H1 (cell line): ENCODE data around the gene NPFF. TPM values are rescaled to one million over a fixed set of nuclear protein-coding genes. Genes with fewer than 3 reads are reported as not detected.

Experiments used
- CTCF ChIA-PET: fragments of 300-600 bp; sonication (Branson Sonifier 250); formaldehyde crosslinking; loops from one replicate; lab custom pipeline; 2021; ENCODE audit not compliant: partially characterized antibody; lab: Charles Lee
- POLR2A ChIA-PET: fragments of 300-600 bp; sonication (Branson Sonifier 250); formaldehyde crosslinking; loops from one replicate; lab custom pipeline; 2021; ENCODE audit warnings: inconsistent platforms; ENCODE audit not compliant: partially characterized antibody; lab: Charles Lee
- DNase-seq, 2 experiments: peaks; one replicate each; pipeline versions ENCODE4 v3.0.0 to v3.0.0-alpha.2; 2010 to 2022; ENCODE audit warnings: low spot score in 2 of 2, low read depth in 1 of 2, mixed read lengths in 1 of 2
- FAIRE-seq: peaks from 2 replicates; lab custom pipeline; 2011; peaks lifted over from hg19 to GRCh38; lab: Jason Lieb, UNC
- H2AFZ ChIP-seq: 2 replicates; pipeline ENCODE4 v1.8.1; 2012; ENCODE audit warnings: low read length, inconsistent platforms
- H2AK5ac ChIP-seq: 2 replicates; pipeline ENCODE4 v1.6.1; 2013; ENCODE audit warnings: low read depth, low read length
- H2BK120ac ChIP-seq: replicated peaks from 2 replicates; pipeline ENCODE3; 2013; ENCODE audit warnings: low read depth, low read length, inconsistent platforms
- H2BK12ac ChIP-seq: 2 replicates; pipeline ENCODE4 v1.6.1; 2013; ENCODE audit warnings: low read depth, low read length
- H2BK15ac ChIP-seq: 2 replicates; pipeline ENCODE4 v1.6.1; 2013; ENCODE audit warnings: low read length
- H2BK20ac ChIP-seq: 2 replicates; pipeline ENCODE4 v1.6.1; 2013; ENCODE audit warnings: low read length
- H2BK5ac ChIP-seq: 2 replicates; pipeline ENCODE4 v1.6.1; 2013; ENCODE audit warnings: low read depth, low read length
- H3K14ac ChIP-seq: 2 replicates; pipeline ENCODE4 v1.6.1; 2013; ENCODE audit warnings: inconsistent platforms; ENCODE audit not compliant: insufficient read length
- H3K18ac ChIP-seq: 2 replicates; pipeline ENCODE4 v1.6.1; 2013; ENCODE audit warnings: low read length; ENCODE audit errors: extremely low read depth
- H3K23ac ChIP-seq: 2 replicates; pipeline ENCODE4 v1.6.1; 2013; ENCODE audit warnings: inconsistent platforms; ENCODE audit not compliant: insufficient read length
- H3K23me2 ChIP-seq: 2 replicates; pipeline ENCODE4 v1.6.1; 2013; ENCODE audit warnings: low read depth, low read length
- H3K27ac ChIP-seq: 2 replicates; pipeline ENCODE4 v1.6.1; 2011; ENCODE audit warnings: low read depth, low read length, inconsistent platforms
- H3K27me3 ChIP-seq, 4 experiments: replicated peaks in 1 of 4; 1 replicate in 1 of 4; 2 replicates in 3 of 4; pipeline versions ENCODE4 v1.6.1 to v1.8.1; 2011 to 2013; ENCODE audit warnings: low read length in 3 of 4, mild to moderate bottlenecking in 3 of 4, inconsistent platforms in 2 of 4, mixed read lengths in 2 of 4, moderate library complexity in 1 of 4; ENCODE audit not compliant: control insufficient read depth in 3 of 4, insufficient read depth in 3 of 4; ENCODE audit errors: extremely low read depth in 1 of 4
- H3K36me3 ChIP-seq, 4 experiments: 2 replicates each; pipeline versions ENCODE4 v1.6.1 to v1.8.1; 2011 to 2013; ENCODE audit warnings: mild to moderate bottlenecking in 4 of 4, low read length in 3 of 4, moderate library complexity in 2 of 4, control low read depth in 1 of 4, inconsistent platforms in 1 of 4; ENCODE audit not compliant: insufficient read depth in 4 of 4, control insufficient read depth in 2 of 4
- H3K4ac ChIP-seq: replicated peaks from 2 replicates; pipeline ENCODE3; 2013; ENCODE audit warnings: low read length, low read depth, mixed read lengths, inconsistent platforms; ENCODE audit not compliant: insufficient read length
- H3K4me1 ChIP-seq, 4 experiments: replicated peaks in 1 of 4; 1 replicate in 1 of 4; 2 replicates in 3 of 4; pipeline versions ENCODE4 v1.6.1 to v1.8.1; 2011 to 2013; ENCODE audit warnings: low read length in 3 of 4, inconsistent platforms in 2 of 4, mixed read lengths in 1 of 4; ENCODE audit not compliant: insufficient read depth in 4 of 4, control insufficient read depth in 3 of 4
- H3K4me2 ChIP-seq, 2 experiments: 2 replicates each; pipeline versions ENCODE4 v1.6.1 to v1.8.1; 2011 to 2013; ENCODE audit warnings: low read depth in 2 of 2, low read length in 2 of 2, control low read depth in 1 of 2, inconsistent platforms in 1 of 2, mild to moderate bottlenecking in 1 of 2; ENCODE audit not compliant: insufficient read depth in 1 of 2
- H3K4me3 ChIP-seq, 4 experiments: fragments of 200-600, 300-600 bp in 1 of 4; sonication (generic), shearing (Covaris generic), sonication (Bioruptor Twin) in 1 of 4; 2 replicates each; pipeline versions ENCODE4 v1.5.1 to v1.8.1; 2011 to 2016; ENCODE audit warnings: low read length in 4 of 4, low read depth in 3 of 4, control low read depth in 2 of 4, inconsistent platforms in 2 of 4, mild to moderate bottlenecking in 2 of 4, mixed read lengths in 1 of 4, moderate library complexity in 1 of 4; ENCODE audit not compliant: insufficient read depth in 2 of 4; ENCODE audit errors: extremely low read depth in 1 of 4
- H3K56ac ChIP-seq: replicated peaks from 2 replicates; pipeline ENCODE3; 2013; ENCODE audit warnings: low read depth, mild to moderate bottlenecking, mixed read lengths, low read length, inconsistent platforms; ENCODE audit not compliant: insufficient read length
- H3K79me1 ChIP-seq: 2 replicates; pipeline ENCODE4 v1.6.1; 2013; ENCODE audit warnings: low read depth, low read length, control low read depth
- H3K79me2 ChIP-seq, 2 experiments: 2 replicates each; pipeline versions ENCODE4 v1.6.1 to v1.8.1; 2012 to 2013; ENCODE audit warnings: low read length in 2 of 2, mild to moderate bottlenecking in 2 of 2, inconsistent platforms in 1 of 2; ENCODE audit not compliant: insufficient read depth in 2 of 2, control insufficient read depth in 1 of 2
- H3K9ac ChIP-seq, 4 experiments: replicated peaks in 1 of 4; 1 replicate in 1 of 4; 2 replicates in 3 of 4; pipeline versions ENCODE4 v1.6.1 to v1.8.1; 2011 to 2013; ENCODE audit warnings: low read depth in 3 of 4, low read length in 3 of 4, control low read depth in 2 of 4, mild to moderate bottlenecking in 2 of 4, moderate library complexity in 2 of 4, inconsistent platforms in 1 of 4; ENCODE audit errors: extremely low read depth in 1 of 4
- H3K9me3 ChIP-seq, 2 experiments: 2 replicates each; pipeline versions ENCODE4 v1.6.1 to v1.8.1; 2012 to 2013; ENCODE audit warnings: mild to moderate bottlenecking in 2 of 2, moderate library complexity in 2 of 2, control low read depth in 1 of 2, inconsistent platforms in 1 of 2, low read depth in 1 of 2, low read length in 1 of 2, mixed read lengths in 1 of 2; ENCODE audit not compliant: insufficient read depth in 2 of 2
- H4K20me1 ChIP-seq, 2 experiments: replicated peaks in 1 of 2; 2 replicates each; pipeline versions ENCODE3 to v1.8.1; 2011 to 2013; ENCODE audit warnings: inconsistent platforms in 2 of 2, low read length in 2 of 2, mild to moderate bottlenecking in 1 of 2; ENCODE audit not compliant: insufficient read depth in 2 of 2, control insufficient read depth in 1 of 2
- H4K5ac ChIP-seq: 2 replicates; pipeline ENCODE4 v1.6.1; 2013; ENCODE audit warnings: low read length, low read depth, mixed read lengths, inconsistent platforms; ENCODE audit not compliant: insufficient read length
- H4K8ac ChIP-seq: 2 replicates; pipeline ENCODE4 v1.8.0; 2013; ENCODE audit warnings: mild to moderate bottlenecking, moderate library complexity, low read length, inconsistent platforms; ENCODE audit not compliant: insufficient read depth; ENCODE audit errors: extremely low read depth
- H4K91ac ChIP-seq: replicated peaks from 2 replicates; pipeline ENCODE3; 2013; ENCODE audit warnings: low read length, mixed read lengths, inconsistent platforms; ENCODE audit not compliant: insufficient read length
- ASH2L ChIP-seq: fragments of 200-600, 300-600 bp; sonication (generic); IDR thresholded peaks from one replicate; pipeline ENCODE4 v1.7.1; 2017; ENCODE audit warnings: low read length
- CHD2 ChIP-seq: IDR thresholded peaks from 2 replicates; pipeline ENCODE4 v1.6.1; 2012; ENCODE audit warnings: low read length, improper control_type of control experiment
- KDM4A ChIP-seq: IDR thresholded peaks from one replicate; pipeline ENCODE4 v1.7.1; 2012; ENCODE audit warnings: low read depth, mild to moderate bottlenecking, moderate library complexity, low read length, inconsistent platforms; ENCODE audit not compliant: severe bottlenecking
- POLR2A ChIP-seq, 2 experiments: IDR thresholded peaks; 1 replicate in 1 of 2; 2 replicates in 1 of 2; pipeline ENCODE4 v1.6.1; 2011; ENCODE audit warnings: low read depth in 2 of 2, low read length in 2 of 2, mild to moderate bottlenecking in 2 of 2; ENCODE audit errors: control extremely low read depth in 1 of 2
- POLR2AphosphoS5 ChIP-seq: IDR thresholded peaks from 2 replicates; pipeline ENCODE4 v1.6.1; 2011; ENCODE audit warnings: low read depth, low read length
- WGBS, 2 experiments: shearing (Covaris generic) in 1 of 2; methylation state at CpG; one replicate each; pipeline versions ENCODE4 v1.1.6 to v1.1.7; 2013 to 2015; ENCODE audit warnings: low lambda C conversion rate in 2 of 2, mixed read lengths in 2 of 2, inconsistent platforms in 1 of 2, low coverage in 1 of 2, missing lambda C conversion rate in 1 of 2; ENCODE audit not compliant: insufficient replicate concordance in 2 of 2, insufficient coverage in 1 of 2, insufficient read length in 1 of 2; ENCODE audit errors: extremely low coverage in 1 of 2, missing lambda C conversion rate in 1 of 2; 5-methylcytosine and 5-hydroxymethylcytosine counted together
- polyA plus RNA-seq, 7 experiments: library from polyadenylated mRNA; depleted of rRNA in 3 of 7; stranded (reverse) in 5 of 7; unstranded in 2 of 7; fragments of >200 nt in 5 of 7; fragments of 200-250 nt in 2 of 7; gene quantifications; 1 replicate in 5 of 7; 2 replicates in 1 of 7; 4 replicates in 1 of 7; pipeline versions ENCODE4 v1.2.1 to v1.2.3, GENCODE V29; 2011 to 2013; ENCODE audit warnings: missing spikeins in 2 of 7, mixed read lengths in 2 of 7
- total RNA-seq: library from RNA; stranded (reverse); fragmentation: NEBNext Ultra II Directional; extraction: Animal tissue kit (Norgen Biotek cat#: 25700); gene quantifications from 2 replicates; pipeline ENCODE4 v1.2.1, GENCODE V29; 2021

NPFF gene
- total and polyA plus RNA-seq, 2 of the 8 experiments (the other 6 are each of a cell fraction or from before 2014, with no cell fraction given), result not detected

DNA sequence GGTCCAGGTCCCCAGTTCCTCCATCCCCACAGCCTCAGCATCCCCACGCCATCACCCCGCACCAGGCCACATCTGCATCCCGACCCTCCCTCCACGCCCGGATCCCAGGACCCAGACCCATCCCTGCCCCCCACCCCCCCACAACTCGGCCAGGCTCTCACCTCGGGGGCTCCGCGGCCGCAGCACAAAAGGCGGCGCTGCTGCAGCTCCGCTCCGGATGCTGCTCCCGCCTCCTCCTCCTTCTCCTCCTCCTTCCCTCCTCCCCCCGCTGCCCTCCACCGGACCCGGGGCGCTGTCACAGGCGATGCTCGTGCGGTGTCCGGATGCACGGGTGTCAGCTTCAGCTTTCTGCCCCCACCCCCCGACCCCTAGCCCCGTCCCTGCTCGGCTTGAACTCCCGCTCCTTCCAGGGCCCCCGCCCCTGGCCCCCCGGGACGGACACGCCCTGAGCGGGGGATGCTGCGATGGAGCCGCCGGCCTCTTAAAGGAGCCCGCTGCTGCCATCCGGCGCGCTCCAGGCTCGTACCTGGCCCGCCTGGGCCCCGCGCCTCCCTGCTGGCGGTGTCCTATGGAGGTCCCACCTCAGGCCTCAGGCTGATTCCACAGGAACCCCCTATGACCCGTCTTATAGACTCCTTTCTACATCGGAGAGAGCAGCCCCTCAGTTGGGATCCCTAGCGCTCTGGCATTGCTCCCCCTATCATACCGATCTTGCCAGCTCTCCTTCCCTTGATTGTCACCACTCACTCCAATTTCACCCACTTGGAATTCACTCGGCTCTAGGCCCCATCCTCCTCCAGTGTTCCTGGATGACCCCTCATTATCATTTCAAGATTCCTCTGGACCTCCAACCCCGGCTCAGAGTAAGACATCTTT, 7.8 kb downstream of the NPFF start, which contains the start of gene MAP3K12:
MAP3K12 (minus strand) TSS at position 193 of the 876 bp plus-strand sequence. CDS start 12,067 bp downstream, outside the sequence.
- Histone ChIP-seq H2BK15ac (peak within 1 kb of the TSS; percentile 92), H3K14ac (no peak within 1 kb of the TSS), H3K4me3 (peak within 1 kb of the TSS; percentile 55 to 91 (median 74)), H3K4me2 (peak within 1 kb of the TSS; percentile 78 to 98), H3K36me3 (peaks cover 0 to 5% (median under 1%) of the 10 kb centered on the region in 4 experiments; a peak in 4 of 8 replicates), H2AK5ac (peak within 1 kb of the TSS; percentile 75; the same call in 1 of the 2 replicates), H3K23me2 (peaks cover 22% of the 10 kb centered on the region), H2AFZ (no peak within 1 kb of the TSS), H3K18ac (peak within 1 kb of the TSS; percentile 88), H4K20me1 (peaks cover 0 to under 1% of the 10 kb centered on the region in 2 experiments), H3K27me3 (no peaks in the 10 kb centered on the region), H4K91ac (peak within 1 kb of the TSS; percentile 94), H2BK5ac (peak within 1 kb of the TSS; percentile 95; the same call in 1 of the 2 replicates), H3K9me3 (no peaks in the 10 kb centered on the region), H3K79me2 (peaks cover 0 to 30% of the 10 kb centered on the region in 2 experiments; a peak in 2 of 4 replicates), H3K56ac (peak within 1 kb of the TSS; percentile 73), H3K27ac (peak within 1 kb of the TSS; percentile 68), H2BK120ac (peak within 1 kb of the TSS; percentile 80), H2BK12ac (peak within 1 kb of the TSS; percentile 93; the same call in 1 of the 2 replicates), H2BK20ac (peak within 1 kb of the TSS; percentile 72; the same call in 1 of the 2 replicates), H4K5ac (peak within 1 kb of the TSS; percentile 80), H4K8ac (peak within 1 kb of the TSS; percentile 54), H3K9ac (peak within 1 kb of the TSS; percentile 62 to 84 (median 68)), H3K23ac (no peak within 1 kb of the TSS), H3K4ac (peak within 1 kb of the TSS; percentile 79), H3K4me1 (peaks cover 11 to 44% (median 21%) of the 10 kb centered on the region in 4 experiments), H3K79me1 (peaks cover 15% of the 10 kb centered on the region)
- ChIA-PET CTCF (interaction anchor here (0.6 to 5.5 kb wide), 8 partner anchors 9 to 918 kb away, joined by 3 to 41 read pairs (median 3); no protein-coding TSS in a partner anchor), POLR2A (interaction anchor here (0.6 to 67.0 kb wide), 10 partner anchors 12 to 612 kb away, joined by 3 to 3397 read pairs (median 4); partner anchors contain the start of genes AAAS, PCBP2 and PRR13)
- WGBS, 2 experiments, result 4% methylated on average over 23 of the region's 51 CpGs; no CpG with 5 or more reads in 1 of the 2 experiments
- peak in 1 of 2 experiments; percentile 84 for DNase-seq
- no peak for FAIRE-seq
- TF ChIP-seq KDM4A, result peak; percentile 13
- TF ChIP-seq POLR2A (IDR thresholded peaks at IDR 0.05; ENCODE audit: control extremely low read depth in 1 of 2, low read depth in 2 of 2, low read length in 2 of 2), result peak in 1 of 2 experiments; percentile 18; a peak in 1 of 3 replicates
- TF ChIP-seq CHD2, result no peak
- TF ChIP-seq ASH2L, result peak; percentile 72
- no peak for TF ChIP-seq POLR2AphosphoS5
